NCI-H226 (cell line): ENCODE data around the gene EPN1.
"Not testable (repeated sequence)": the region's sequence is repeated elsewhere in the genome, so short reads cannot be mapped to it uniquely, and the experiment has no call there.

Experiments
- DNase-seq: peaks from one replicate; pipeline ENCODE4 v3.0.0-alpha.2; 2015

EPN1 gene

GRCh38 chr19:55694656-55695491, 19.8 kb downstream of the EPN1 start:
- DNase-seq, result no peak

- DNase-seq, result no peak
These were observed 20.7 kb downstream of the EPN1 start for GRCh38 chr19:55695511-55696290.

GRCh38 chr19:55696301-55697068, 21.5 kb downstream of the EPN1 start:
- DNase-seq, result no peak

GRCh38 chr19:55697069-55697440, 22.0 kb downstream of the EPN1 start:
- DNase-seq, result no peak

GRCh38 chr19:55697698-55698097, 22.7 kb downstream of the EPN1 start:
- DNase-seq, result no peak

- DNase-seq, result no peak
These were observed 23.2 kb downstream of the EPN1 start for GRCh38 chr19:55698256-55698655.

GRCh38 chr19:55699221-55699620, 24.2 kb downstream of the EPN1 start:
- no peak for DNase-seq

GRCh38 chr19:55700813-55701212, 25.8 kb downstream of the EPN1 start:
- DNase-seq, result no peak

GRCh38 chr19:55702131-55702627, 27.2 kb downstream of the EPN1 start:
- DNase-seq, result peak; percentile 20

- DNase-seq, result no peak
These were observed 28.8 kb downstream of the EPN1 start for GRCh38 chr19:55703790-55704215.

- DNase-seq, result no peak
These were observed 29.6 kb downstream of the EPN1 start for GRCh38 chr19:55704494-55705245.

- DNase-seq, result no peak
These were observed 30.9 kb downstream of the EPN1 start for GRCh38 chr19:55705972-55706371.

GRCh38 chr19:55711719-55712118, 36.7 kb downstream of the EPN1 start:
- DNase-seq, result no peak

GRCh38 chr19:55712804-55713631, 38.0 kb downstream of the EPN1 start:
- no peak for DNase-seq

GRCh38 chr19:55716531-55716930, 41.5 kb downstream of the EPN1 start:
- DNase-seq, result no peak

- no peak for DNase-seq
These were observed 42.2 kb downstream of the EPN1 start for GRCh38 chr19:55717251-55717650.

GRCh38 chr19:55717879-55718711, 43.1 kb downstream of the EPN1 start:
- not testable (repeated sequence) for DNase-seq

- DNase-seq, result no peak
These were observed 45.3 kb downstream of the EPN1 start for GRCh38 chr19:55720214-55720746.

- DNase-seq, result no peak
These were observed 45.8 kb downstream of the EPN1 start for GRCh38 chr19:55720801-55721200.

- no peak for DNase-seq
These were observed 48.5 kb downstream of the EPN1 start for GRCh38 chr19:55723491-55723890.
